DND-41 (cell line): ENCODE data around the gene CEACAM1.

Source experiments
- ATAC-seq: fragments of 200-7000 bp; cut with Tn5 transposase; 3 replicates; pipeline ENCODE4 v1.9.1; 2021; ENCODE audit warnings: low read depth; ENCODE audit not compliant: insufficient read depth
- DNase-seq: peaks from one replicate; pipeline ENCODE4 v3.0.0-alpha.2; 2020
- H2AFZ ChIP-seq: 2 replicates; pipeline ENCODE4 v1.6.0; 2012; ENCODE audit warnings: low read depth, low read length
- H3K27ac ChIP-seq: 2 replicates; pipeline ENCODE4 v1.5.1; 2012; ENCODE audit warnings: low read length, inconsistent platforms
- H3K27me3 ChIP-seq: fragments of 200-600 bp; sonication (generic); 2 replicates; pipeline ENCODE4 v1.6.0; 2012; ENCODE audit warnings: low read length, mild to moderate bottlenecking, inconsistent platforms; ENCODE audit not compliant: insufficient read depth, poor library complexity
- H3K36me3 ChIP-seq: 2 replicates; pipeline ENCODE4 v1.5.1; 2012; ENCODE audit warnings: low read length, inconsistent platforms; ENCODE audit not compliant: insufficient read depth
- H3K4me1 ChIP-seq: 2 replicates; pipeline ENCODE4 v1.5.1; 2012; ENCODE audit warnings: mild to moderate bottlenecking, low read length; ENCODE audit not compliant: insufficient read depth
- H3K4me2 ChIP-seq: 2 replicates; pipeline ENCODE4 v1.6.0; 2012; ENCODE audit warnings: mild to moderate bottlenecking, moderate library complexity, low read length, inconsistent platforms; ENCODE audit not compliant: insufficient read depth
- H3K4me3 ChIP-seq, 2 experiments: fragments of 200-600 bp in 1 of 2; shearing (Covaris generic) in 1 of 2; 2 replicates each; pipeline ENCODE4 v1.5.1; 2012 to 2016; ENCODE audit warnings: inconsistent platforms in 2 of 2, low read length in 2 of 2, mild to moderate bottlenecking in 2 of 2, low read depth in 1 of 2, moderate library complexity in 1 of 2
- H3K79me2 ChIP-seq: 2 replicates; pipeline ENCODE4 v1.6.0; 2012; ENCODE audit warnings: low read length, inconsistent platforms; ENCODE audit not compliant: insufficient read depth
- H3K9ac ChIP-seq: 2 replicates; pipeline ENCODE4 v1.6.0; 2012; ENCODE audit warnings: low read depth, mild to moderate bottlenecking, inconsistent platforms, low read length, moderate library complexity
- H3K9me3 ChIP-seq: 2 replicates; pipeline ENCODE4 v1.5.1; 2012; ENCODE audit warnings: low read length, moderate library complexity, mild to moderate bottlenecking, inconsistent platforms; ENCODE audit not compliant: insufficient read depth, severe bottlenecking
- H4K20me1 ChIP-seq: 2 replicates; pipeline ENCODE4 v1.6.0; 2012; ENCODE audit warnings: low read length; ENCODE audit not compliant: insufficient read depth
- CTCF ChIP-seq: IDR thresholded peaks from 2 replicates; pipeline ENCODE4 v1.5.1; 2012; ENCODE audit warnings: borderline replicate concordance, low read length, moderate library complexity, mild to moderate bottlenecking; ENCODE audit not compliant: poor library complexity, severe bottlenecking; ENCODE audit errors: extremely low read depth
- EZH2 ChIP-seq: IDR thresholded peaks from 3 replicates; pipeline ENCODE4 v1.6.1; 2012; ENCODE audit warnings: borderline replicate concordance, low read depth, mild to moderate bottlenecking, moderate library complexity, low read length, inconsistent platforms; ENCODE audit not compliant: severe bottlenecking

CEACAM1 gene

GRCh38 chr19:42471554-42472249 lies 56.6 kb downstream of the CEACAM1 start:
- no peak for DNase-seq
- no peaks in the 10 kb centered on the region for H3K79me2 ChIP-seq

GRCh38 chr19:42469311-42470235 lies 58.7 kb downstream of the CEACAM1 start:
- Histone ChIP-seq H3K9ac (no peak overlapping the region), H3K27me3 (no peaks in the 10 kb centered on the region), H3K36me3 (no peaks in the 10 kb centered on the region), H2AFZ (no peak overlapping the region), H3K4me1 (no peaks in the 10 kb centered on the region), H4K20me1 (no peaks in the 10 kb centered on the region), H3K27ac (no peak overlapping the region), H3K4me2 (no peak overlapping the region), H3K79me2 (no peaks in the 10 kb centered on the region), H3K4me3 (no peak overlapping the region), H3K9me3 (no peaks in the 10 kb centered on the region)
- DNase-seq (no peak), ATAC-seq (no peak)
- no peak for TF ChIP-seq CTCF
- TF ChIP-seq EZH2 = no peak

More at GRCh38 chr19:42471554-42472249, 56.6 kb downstream of the CEACAM1 start:
- Histone ChIP-seq H3K27me3 (no peaks in the 10 kb centered on the region), H3K36me3 (no peaks in the 10 kb centered on the region), H3K4me2 (no peak overlapping the region), H3K9me3 (no peaks in the 10 kb centered on the region), H4K20me1 (no peaks in the 10 kb centered on the region; the same call in 1 of the 2 replicates), H2AFZ (no peak overlapping the region), H3K4me3 (no peak overlapping the region), H3K4me1 (no peaks in the 10 kb centered on the region), H3K27ac (no peak overlapping the region), H3K9ac (no peak overlapping the region)
- ATAC-seq = no peak
- no peak for TF ChIP-seq EZH2
- no peak for TF ChIP-seq CTCF

GRCh38 chr19:42468273-42468796 lies 59.9 kb downstream of the CEACAM1 start:
- no peak overlapping the region for H3K27ac ChIP-seq
- DNase-seq (no peak), ATAC-seq (no peak)
- no peaks in the 10 kb centered on the region for H3K79me2 ChIP-seq
- H3K9ac ChIP-seq = no peak overlapping the region
- H3K4me2 ChIP-seq = no peak overlapping the region
- no peaks in the 10 kb centered on the region for H3K27me3 ChIP-seq
- no peaks in the 10 kb centered on the region for H3K9me3 ChIP-seq
- no peak overlapping the region for H2AFZ ChIP-seq
- H3K4me3 ChIP-seq = no peak overlapping the region
- no peaks in the 10 kb centered on the region for H3K4me1 ChIP-seq
- no peaks in the 10 kb centered on the region for H3K36me3 ChIP-seq
- H4K20me1 ChIP-seq = no peaks in the 10 kb centered on the region
- TF ChIP-seq CTCF (no peak), EZH2 (no peak)
